HEK293 (cell line): ENCODE data around the gene NOD2.
A peak's percentile ranks its signal among the peaks of the same experiment; 100 is the strongest.

ENCODE experiments used
- CTCF ChIA-PET: fragments of 350-600 bp; formaldehyde crosslinking; extraction: SDS; loops from one replicate; lab custom pipeline; 2021; ENCODE audit warnings: antibody characterized with exemption; lab: Yijun Ruan, JAX
- POLR2A ChIA-PET: fragments of 300-600 bp; formaldehyde crosslinking; extraction: SDS; loops from one replicate; lab custom pipeline; 2020; ENCODE audit warnings: antibody characterized with exemption, inconsistent platforms; lab: Yijun Ruan, JAX
- H3K27ac ChIP-seq: fragments of 200-500 bp; sonication (Bioruptor generic); 2 replicates; pipeline ENCODE4 v1.5.1; 2014; ENCODE audit warnings: low read depth, low read length, control low read depth, inconsistent platforms; ENCODE audit errors: extremely low read depth
- H3K36me3 ChIP-seq, 2 experiments: fragments of 200-500 bp in 1 of 2; sonication (Bioruptor generic) in 1 of 2; 1 replicate in 1 of 2; 2 replicates in 1 of 2; pipeline ENCODE4 v1.5.1; 2014 to 2017; ENCODE audit warnings: inconsistent platforms in 2 of 2, low read length in 2 of 2; ENCODE audit not compliant: control insufficient read depth in 2 of 2, insufficient read depth in 1 of 2
- H3K4me1 ChIP-seq: fragments of 200-500 bp; sonication (Bioruptor generic); 2 replicates; pipeline ENCODE4 v1.5.1; 2014; ENCODE audit warnings: mild to moderate bottlenecking, low read length, inconsistent platforms; ENCODE audit not compliant: control insufficient read depth, insufficient read depth
- H3K4me3 ChIP-seq: 2 replicates; pipeline ENCODE4 v1.5.1; 2011; ENCODE audit warnings: low read depth, mild to moderate bottlenecking, control low read depth, low read length, moderate library complexity
- H3K9me3 ChIP-seq: fragments of 200-500 bp; sonication (Bioruptor generic); 2 replicates; pipeline ENCODE4 v1.5.1; 2014; ENCODE audit warnings: low read depth, low read length, inconsistent platforms; ENCODE audit not compliant: control insufficient read depth, insufficient read depth
- CTCF ChIP-seq: fragments of 450-650 bp; formaldehyde crosslinking; IDR thresholded peaks from 2 replicates; pipeline ENCODE4 v1.5.1; 2016; ENCODE audit warnings: missing biosample characterization, missing genetic modification characterization
- GLI4 ChIP-seq: fragments of 450-650 bp; formaldehyde crosslinking; IDR thresholded peaks from 2 replicates; pipeline ENCODE4 v1.5.1; 2016; ENCODE audit warnings: missing biosample characterization, missing genetic modification characterization
- KLF7 ChIP-seq: fragments of 450-650 bp; formaldehyde crosslinking; IDR thresholded peaks from 2 replicates; pipeline ENCODE4 v1.5.1; 2016; ENCODE audit warnings: missing biosample characterization, missing genetic modification characterization, borderline replicate concordance
- PATZ1 ChIP-seq: fragments of 450-650 bp; formaldehyde crosslinking; IDR thresholded peaks from 2 replicates; pipeline ENCODE4 v1.5.1; 2016; ENCODE audit warnings: missing biosample characterization, missing genetic modification characterization
- PRDM1 ChIP-seq: fragments of 450-650 bp; formaldehyde crosslinking; IDR thresholded peaks from 2 replicates; pipeline ENCODE4; 2016; ENCODE audit warnings: missing biosample characterization, missing genetic modification characterization
- RBAK ChIP-seq: fragments of 450-650 bp; formaldehyde crosslinking; IDR thresholded peaks from 2 replicates; pipeline ENCODE4 v1.5.1; 2016; ENCODE audit warnings: missing biosample characterization, missing genetic modification characterization
- REPIN1 ChIP-seq: fragments of 450-650 bp; formaldehyde crosslinking; IDR thresholded peaks from 2 replicates; pipeline ENCODE4 v1.5.1; 2017; ENCODE audit warnings: missing biosample characterization, missing genetic modification characterization, low read depth
- TRIM28 ChIP-seq: IDR thresholded peaks from 2 replicates; pipeline ENCODE4 v1.6.1; 2011; ENCODE audit warnings: low read length, control low read depth, borderline replicate concordance
- ZBTB11 ChIP-seq: fragments of 450-650 bp; formaldehyde crosslinking; conservative IDR thresholded peaks from 2 replicates; pipeline ENCODE4 v1.5.1; 2016; ENCODE audit warnings: low read depth, missing biosample characterization, missing genetic modification characterization
- ZNF10 ChIP-seq: fragments of 450-650 bp; formaldehyde crosslinking; IDR thresholded peaks from 2 replicates; pipeline ENCODE4 v1.5.1; 2017; ENCODE audit warnings: missing biosample characterization, missing genetic modification characterization
- ZNF121 ChIP-seq: fragments of 450-650 bp; formaldehyde crosslinking; IDR thresholded peaks from 2 replicates; pipeline ENCODE4 v1.5.1; 2016; ENCODE audit warnings: missing biosample characterization, missing genetic modification characterization
- ZNF146 ChIP-seq: fragments of 450-650 bp; formaldehyde crosslinking; IDR thresholded peaks from 2 replicates; pipeline ENCODE4 v1.5.1; 2016; ENCODE audit warnings: missing biosample characterization, missing genetic modification characterization
- ZNF184 ChIP-seq: fragments of 450-650 bp; IDR thresholded peaks from 2 replicates; pipeline ENCODE4 v1.5.1; 2018; ENCODE audit warnings: missing biosample characterization, mild to moderate bottlenecking, missing genetic modification characterization
- ZNF211 ChIP-seq: fragments of 450-650 bp; formaldehyde crosslinking; IDR thresholded peaks from 2 replicates; pipeline ENCODE4 v1.5.1; 2016; ENCODE audit warnings: low read depth, missing biosample characterization, missing genetic modification characterization
- ZNF221 ChIP-seq: fragments of 450-650 bp; formaldehyde crosslinking; IDR thresholded peaks from 2 replicates; pipeline ENCODE4 v1.5.1; 2017; ENCODE audit warnings: missing biosample characterization, missing genetic modification characterization, borderline replicate concordance
- ZNF548 ChIP-seq: fragments of 450-650 bp; formaldehyde crosslinking; IDR thresholded peaks from 2 replicates; pipeline ENCODE4 v1.5.1; 2016; ENCODE audit warnings: missing biosample characterization, missing genetic modification characterization
- ZNF555 ChIP-seq: fragments of 450-650 bp; formaldehyde crosslinking; conservative IDR thresholded peaks from 2 replicates; pipeline ENCODE4 v1.5.1; 2017; ENCODE audit warnings: missing biosample characterization, mild to moderate bottlenecking, missing genetic modification characterization, inconsistent platforms
- ZNF654 ChIP-seq: fragments of 450-650 bp; formaldehyde crosslinking; IDR thresholded peaks from 2 replicates; pipeline ENCODE4 v1.5.1; 2016; ENCODE audit warnings: low read depth, missing biosample characterization, missing genetic modification characterization
- ZNF670 ChIP-seq: fragments of 450-650 bp; formaldehyde crosslinking; IDR thresholded peaks from 2 replicates; pipeline ENCODE4 v1.5.1; 2016; ENCODE audit warnings: missing biosample characterization, missing genetic modification characterization, low read depth
- ZNF677 ChIP-seq: fragments of 450-650 bp; IDR thresholded peaks from 2 replicates; pipeline ENCODE4 v1.5.0; 2018; ENCODE audit warnings: missing biosample characterization, mild to moderate bottlenecking, missing genetic modification characterization, moderate library complexity
- ZNF776 ChIP-seq: fragments of 450-650 bp; formaldehyde crosslinking; IDR thresholded peaks from 2 replicates; pipeline ENCODE4 v1.5.0; 2017; ENCODE audit warnings: missing biosample characterization, missing genetic modification characterization, borderline replicate concordance
- ZSCAN18 ChIP-seq: fragments of 450-650 bp; formaldehyde crosslinking; IDR thresholded peaks from 2 replicates; pipeline ENCODE4 v1.5.1; 2016; ENCODE audit warnings: missing biosample characterization, missing genetic modification characterization

The NOD2 gene

GRCh38 chr16:50662306-50662940 lies 31.0 kb upstream of the NOD2 start:
- Histone ChIP-seq H3K4me3 (no peak overlapping the region), H3K36me3 (no peaks in the 10 kb centered on the region), H3K4me1 (no peaks in the 10 kb centered on the region), H3K9me3 (no peaks in the 10 kb centered on the region), H3K27ac (no peak overlapping the region)
- ChIA-PET CTCF (interaction anchor here (1.0 to 2.4 kb wide), 2 partner anchors 10 to 135 kb away, joined by 3 to 9 read pairs; no protein-coding TSS in a partner anchor), POLR2A (no interaction called here)
- TF ChIP-seq ZNF221 (tag by site-specific recombination) (no peak), KLF7 (no peak), RBAK (tag by site-specific recombination) (peak; percentile 99), ZNF677 (peak; percentile 63; the same call in 1 of the 2 replicates), TRIM28 (peak; percentile 78; the same call in 1 of the 2 replicates)

GRCh38 chr16:50664270-50664669 lies 29.1 kb upstream of the NOD2 start:
- H3K4me1 ChIP-seq: no peaks in the 10 kb centered on the region
- CTCF ChIA-PET: interaction anchor here (0.7 to 10.3 kb wide), 11 partner anchors 10 to 640 kb away, joined by 4 to 145 read pairs (median 9); partner anchors contain the start of gene SNX20
- TF ChIP-seq ZNF10 (tag by site-specific recombination) (no peak), ZNF555 (tag by site-specific recombination) (no peak), ZNF211 (tag by site-specific recombination) (no peak), ZNF776 (tag by site-specific recombination) (no peak), GLI4 (no peak), ZNF548 (tag by site-specific recombination) (no peak), REPIN1 (no peak), ZNF670 (tag by site-specific recombination) (no peak), ZBTB11 (tag by site-specific recombination) (no peak), PATZ1 (no peak)
- no peak overlapping the region for H3K4me3 ChIP-seq
- POLR2A ChIA-PET: no interaction called here
- no peaks in the 10 kb centered on the region for H3K9me3 ChIP-seq
- H3K36me3 ChIP-seq: no peaks in the 10 kb centered on the region
- no peak overlapping the region for H3K27ac ChIP-seq

- Histone ChIP-seq H3K4me3 (peak overlapping the region; percentile 6), H3K9me3 (no peaks in the 10 kb centered on the region), H3K4me1 (no peaks in the 10 kb centered on the region), H3K36me3 (no peaks in the 10 kb centered on the region), H3K27ac (no peak overlapping the region)
- CTCF ChIA-PET: interaction anchor here (0.5 to 10.3 kb wide), 50 partner anchors 8 to 1290 kb away, joined by 3 to 145 read pairs (median 4); partner anchors contain the start of gene SNX20
- POLR2A ChIA-PET: interaction anchor here (0.7 kb wide), 1 partner anchor 87 kb away, joined by 3 read pairs; no protein-coding TSS in a partner anchor
- peak; percentile 9; the same call in 1 of the 2 replicates for TF ChIP-seq ZNF146 (tag by site-specific recombination)
- TF ChIP-seq ZNF654: peak; percentile 76
- TF ChIP-seq ZNF184 (tag by site-specific recombination): no peak
- TF ChIP-seq ZSCAN18 (tag by site-specific recombination): no peak
- peak; percentile 57; the same call in 1 of the 2 replicates for TF ChIP-seq PRDM1 (tag by site-specific recombination)
- TF ChIP-seq CTCF: peak; percentile 66
- TF ChIP-seq ZNF121 (tag by site-specific recombination): 0 out of 2 replicates have a peak, but pooled peaks have one; percentile 47
Measured at GRCh38 chr16:50665128-50665878, 28.1 kb upstream of the NOD2 start.
